ENCODE measurements around the gene ATP9B.

Gene ATP9B

DNA sequence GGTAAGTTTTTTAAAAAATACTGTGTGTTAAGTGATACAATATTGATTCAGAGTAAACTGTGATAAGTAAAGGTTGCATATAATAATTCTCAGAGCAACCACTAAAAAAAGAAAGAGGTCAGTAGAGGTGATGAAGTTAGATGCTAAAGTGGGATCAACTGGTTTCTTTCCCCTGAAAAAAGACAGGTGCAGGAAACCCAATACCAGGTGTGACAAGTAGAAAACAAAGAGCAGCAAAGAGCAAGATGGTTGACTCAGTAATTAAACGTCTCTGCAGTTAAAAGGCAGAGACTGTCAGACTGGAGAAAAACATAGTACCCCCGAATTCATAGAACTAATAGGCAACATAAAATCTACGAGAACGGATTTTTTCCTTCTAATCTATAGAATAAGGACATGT is 128.3 kb downstream of the ATP9B start:
- in situ Hi-C loops (cut with MboI; ENCODE audit: low sequenced_read_pairs), result no loop called here

- in situ Hi-C loops (cut with MboI; ENCODE audit: low sequenced_read_pairs), result no loop called here
Measured at GRCh38 chr18:79199691-79200374, 130.6 kb downstream of the ATP9B start.

DNA sequence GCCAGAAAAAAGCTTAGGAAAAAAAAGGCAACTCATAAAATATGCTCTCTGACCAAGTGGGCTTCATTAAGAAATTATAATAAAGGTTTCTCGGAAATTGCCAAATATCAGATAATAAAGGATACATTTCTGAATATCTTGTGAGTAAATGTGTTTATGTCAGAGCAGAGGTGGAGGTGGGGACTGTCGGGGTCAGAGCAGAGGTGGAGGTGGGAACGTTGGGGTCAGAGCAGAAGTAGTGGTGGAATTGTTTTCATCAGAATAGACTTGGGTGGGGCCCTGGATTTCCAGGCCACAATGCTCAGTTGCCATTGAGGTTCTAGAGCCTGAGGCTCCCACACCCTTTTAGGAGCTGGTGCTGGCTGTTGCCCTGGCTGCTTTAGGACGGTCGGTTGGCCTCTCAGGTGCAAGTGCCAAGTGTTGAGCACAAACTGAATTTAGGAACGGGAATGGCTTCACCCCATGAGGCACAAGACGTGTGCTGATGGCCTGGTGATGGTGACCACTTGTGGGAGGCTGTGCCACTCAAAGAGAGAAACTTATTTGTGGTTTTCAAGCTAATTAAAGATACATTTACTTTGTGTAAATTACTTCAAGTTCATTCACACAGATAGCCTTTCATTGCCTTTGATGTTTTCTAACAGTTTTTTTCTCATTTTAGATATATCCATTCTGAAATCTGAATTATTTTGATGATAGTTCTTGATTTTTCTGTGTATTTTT is 131.5 kb downstream of the ATP9B start:
- in situ Hi-C loops (cut with MboI; ENCODE audit: low sequenced_read_pairs), result no loop called here

- in situ Hi-C loops (cut with MboI; ENCODE audit: low sequenced_read_pairs), result no loop called here
Measured at GRCh38 chr18:79203017-79203605, 133.9 kb downstream of the ATP9B start.

GRCh38 chr18:79204889-79205807 is 136.0 kb downstream of the ATP9B start:
- in situ Hi-C loops (cut with MboI; ENCODE audit: low sequenced_read_pairs), result no loop called here

- in situ Hi-C loops (cut with MboI; ENCODE audit: low sequenced_read_pairs), result no loop called here
Measured at GRCh38 chr18:79206444-79206843, 137.2 kb downstream of the ATP9B start.

DNA sequence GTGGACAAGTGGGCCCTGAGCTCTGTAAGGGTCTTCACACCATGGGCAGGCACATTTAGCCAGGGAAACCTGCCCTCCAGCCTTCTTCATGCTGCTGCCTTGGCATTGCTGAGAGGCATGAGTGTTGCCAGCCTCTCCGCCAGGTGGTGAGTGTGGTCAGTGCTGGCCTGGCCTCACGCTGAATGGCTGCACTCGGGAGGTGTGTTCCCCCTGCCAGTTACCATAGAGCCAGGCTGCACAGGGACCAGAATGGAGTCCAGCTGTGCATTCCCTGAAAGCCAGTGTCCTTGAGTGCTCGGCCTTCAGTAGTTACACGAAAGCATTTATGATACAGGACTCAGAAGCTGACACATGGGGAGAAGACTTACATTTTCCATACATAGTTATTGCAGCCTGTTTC is 139.7 kb downstream of the ATP9B start:
- in situ Hi-C loops (cut with MboI; ENCODE audit: low sequenced_read_pairs), result no loop called here

GRCh38 chr18:79210002-79210910 is 141.1 kb downstream of the ATP9B start:
- in situ Hi-C loops (cut with MboI; ENCODE audit: low sequenced_read_pairs), result no loop called here

DNA sequence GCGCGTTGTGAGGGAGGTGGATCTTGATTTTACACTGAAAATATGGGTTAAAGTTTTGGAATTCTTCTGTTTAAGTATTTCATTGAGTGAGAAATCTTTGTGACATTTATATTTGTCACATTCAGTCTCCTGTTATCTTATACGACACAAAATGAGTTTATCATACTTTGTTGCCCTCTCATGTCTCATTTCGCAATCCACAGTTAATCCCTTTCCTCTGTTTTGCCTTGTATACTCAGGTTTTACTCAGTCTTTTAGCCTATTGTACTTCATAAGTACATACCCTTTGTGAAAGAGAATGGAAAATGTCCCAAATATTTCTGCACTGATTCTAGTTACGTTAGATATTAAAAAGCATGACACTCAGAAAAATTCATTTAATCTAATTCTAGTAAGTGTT is 142.7 kb downstream of the ATP9B start:
- in situ Hi-C loops (cut with MboI; ENCODE audit: low sequenced_read_pairs), result no loop called here

- in situ Hi-C loops (cut with MboI; ENCODE audit: low sequenced_read_pairs), result no loop called here
Measured at GRCh38 chr18:79214056-79214455, 144.9 kb downstream of the ATP9B start.

DNA sequence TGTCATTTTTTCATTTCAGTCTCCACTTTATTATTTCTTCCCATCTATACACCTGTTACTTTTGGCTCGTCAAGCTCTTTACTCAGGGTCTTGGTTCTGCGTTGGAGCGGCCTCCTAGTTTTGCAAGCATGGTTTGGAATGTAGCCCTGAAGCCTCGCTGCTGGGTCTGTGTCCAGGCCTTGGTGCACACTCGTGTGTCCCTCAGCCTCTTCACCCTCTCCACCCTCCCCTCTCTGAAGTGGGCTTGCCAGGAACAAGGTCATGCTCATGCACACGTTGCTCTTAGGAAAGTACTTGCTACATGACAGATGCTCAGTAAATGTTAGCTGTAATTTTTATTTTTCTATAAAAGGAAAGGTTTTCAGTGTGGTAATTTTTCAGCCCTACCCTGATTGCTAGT is 147.0 kb downstream of the ATP9B start:
- in situ Hi-C loops (cut with MboI; ENCODE audit: low sequenced_read_pairs), result no loop called here

DNA sequence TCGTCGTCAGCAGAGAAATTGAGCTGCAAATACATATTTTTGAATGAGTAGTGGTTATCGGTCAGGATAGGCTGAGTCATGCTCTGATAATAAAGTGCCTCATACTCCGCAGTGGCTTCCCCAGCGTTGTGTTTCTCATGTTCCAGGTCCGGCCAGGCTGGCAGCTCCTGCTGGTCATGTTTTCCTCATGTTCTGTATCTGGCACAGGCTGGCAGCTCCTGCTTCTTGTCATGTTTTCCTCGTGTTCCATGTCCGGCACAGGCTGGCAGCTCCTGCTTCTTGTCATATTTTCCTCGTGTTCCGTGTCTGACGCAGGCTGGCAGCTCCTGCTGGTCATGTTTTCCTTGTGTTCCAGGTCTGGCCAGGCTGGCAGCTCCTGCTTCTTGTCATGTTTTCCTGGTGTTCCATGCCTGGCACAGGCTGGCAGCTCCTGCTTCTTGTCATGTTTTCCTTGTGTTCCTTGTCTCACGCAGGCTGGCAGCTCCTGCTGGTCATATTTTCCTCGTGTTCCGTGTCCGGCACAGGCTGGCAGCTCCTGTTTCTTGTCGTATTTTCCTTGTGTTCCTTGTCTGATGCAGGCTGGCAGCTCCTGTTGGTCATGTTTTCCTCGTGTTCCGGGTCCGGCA is 148.9 kb downstream of the ATP9B start:
- in situ Hi-C loops (cut with MboI; ENCODE audit: low sequenced_read_pairs), result no loop called here

- in situ Hi-C loops (cut with MboI; ENCODE audit: low sequenced_read_pairs), result no loop called here
Measured at GRCh38 chr18:79218605-79219190, 149.5 kb downstream of the ATP9B start.

- in situ Hi-C loops (cut with MboI; ENCODE audit: low sequenced_read_pairs), result no loop called here
Measured at GRCh38 chr18:79221136-79221535, 151.9 kb downstream of the ATP9B start.

DNA sequence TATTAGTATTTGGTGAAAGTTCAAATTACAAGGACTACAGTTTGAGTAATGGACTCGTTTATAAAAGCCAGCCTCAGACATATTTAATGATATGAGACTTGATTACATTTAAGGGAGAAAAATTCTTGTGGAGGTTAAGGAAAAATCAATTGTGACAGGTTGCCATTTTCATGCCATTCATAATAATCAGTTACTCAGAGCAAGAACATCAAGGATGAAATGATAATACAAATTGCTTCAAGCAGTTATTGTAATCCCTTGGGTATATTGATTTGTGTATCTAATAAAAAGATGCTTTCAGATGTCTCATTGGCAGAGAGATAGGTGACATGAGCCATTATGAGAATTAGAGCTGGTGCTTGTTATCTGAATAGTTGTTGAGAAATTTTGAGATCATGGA is 153.6 kb downstream of the ATP9B start:
- in situ Hi-C loops (cut with MboI; ENCODE audit: low sequenced_read_pairs), result no loop called here

- in situ Hi-C loops (cut with MboI; ENCODE audit: low sequenced_read_pairs), result no loop called here
Measured at GRCh38 chr18:79223431-79223830, 154.2 kb downstream of the ATP9B start.

- in situ Hi-C loops (cut with MboI; ENCODE audit: low sequenced_read_pairs), result no loop called here
Measured at GRCh38 chr18:79224381-79224780, 155.2 kb downstream of the ATP9B start.

GRCh38 chr18:79227621-79228020 is 158.4 kb downstream of the ATP9B start:
- in situ Hi-C loops (cut with MboI; ENCODE audit: low sequenced_read_pairs), result no loop called here

GRCh38 chr18:79229431-79229830 is 160.2 kb downstream of the ATP9B start:
- in situ Hi-C loops (cut with MboI; ENCODE audit: low sequenced_read_pairs), result no loop called here

All from HL-60/S4 (cell line).